Measurements from ENCODE around the gene CDH13. TPM values are rescaled to one million over a fixed set of nuclear protein-coding genes. Genes with fewer than 3 reads are reported as not detected.

The CDH13 gene
- polyA plus RNA-seq, 2 of the 4 experiments (the other 2 are of a cell fraction) = not detected

DNA sequence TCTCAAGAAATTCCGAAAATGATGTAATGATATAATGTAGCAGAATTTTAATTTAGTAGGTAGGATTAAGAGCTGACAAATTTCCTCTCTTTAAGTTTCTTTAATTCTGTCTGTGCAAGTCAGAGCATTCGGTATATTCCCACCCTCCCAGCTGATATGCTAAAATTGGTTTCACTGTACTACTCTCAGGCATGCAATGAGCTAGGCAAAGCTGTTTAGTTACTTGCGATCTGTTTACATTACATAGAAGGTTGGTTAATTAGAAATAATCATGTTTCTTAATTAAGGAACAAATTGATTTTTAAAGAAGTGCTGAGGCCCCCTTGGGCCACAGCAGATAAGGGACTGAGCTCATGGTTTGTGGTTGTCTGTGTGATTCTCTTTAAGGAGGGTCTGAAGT, 748.2 kb downstream of the CDH13 start:
- ChIA-PET CTCF (interaction anchor here (1.1 kb wide), 1 partner anchor 19 kb away, joined by 4 read pairs; no protein-coding TSS in a partner anchor), POLR2A (no interaction called here)
- TF ChIP-seq HOXB13 (CRISPR knock-in tag; IDR thresholded peaks at IDR 0.05; ENCODE audit: low read depth) (no peak), POLR2A (IDR thresholded peaks at IDR 0.05; ENCODE audit: low read length) (no peak), PHF8 (IDR thresholded peaks at IDR 0.05; ENCODE audit: borderline replicate concordance, low read depth) (no peak), JUN (IDR thresholded peaks at IDR 0.05) (no peak), ZSCAN20 (CRISPR knock-in tag; IDR thresholded peaks at IDR 0.05) (no peak), GATA3 (IDR thresholded peaks at IDR 0.05; ENCODE audit: borderline replicate concordance) (no peak), NPAS2 (CRISPR knock-in tag; IDR thresholded peaks at IDR 0.05; ENCODE audit: borderline replicate concordance) (no peak), ZFP36 (IDR thresholded peaks at IDR 0.05; ENCODE audit: borderline replicate concordance, partially characterized antibody) (no peak), CBX8 (IDR thresholded peaks at IDR 0.05) (no peak), CHD4 (IDR thresholded peaks at IDR 0.05; ENCODE audit: borderline replicate concordance) (no peak), HOXA7 (CRISPR knock-in tag; IDR thresholded peaks at IDR 0.05) (no peak), FOSB (CRISPR knock-in tag; IDR thresholded peaks at IDR 0.05) (no peak), FOXS1 (CRISPR knock-in tag; IDR thresholded peaks at IDR 0.05) (no peak), POLR2AphosphoS2 (conservative IDR thresholded peaks at IDR 0.05; ENCODE audit: low read length) (no peak), RCOR1 (IDR thresholded peaks at IDR 0.05; ENCODE audit: low read depth, low read length) (no peak), EP300 (IDR thresholded peaks at IDR 0.05) (no peak), KDM1A (IDR thresholded peaks at IDR 0.05; ENCODE audit: low read depth) (no peak)
- TF ChIP-seq, protein P1, sequence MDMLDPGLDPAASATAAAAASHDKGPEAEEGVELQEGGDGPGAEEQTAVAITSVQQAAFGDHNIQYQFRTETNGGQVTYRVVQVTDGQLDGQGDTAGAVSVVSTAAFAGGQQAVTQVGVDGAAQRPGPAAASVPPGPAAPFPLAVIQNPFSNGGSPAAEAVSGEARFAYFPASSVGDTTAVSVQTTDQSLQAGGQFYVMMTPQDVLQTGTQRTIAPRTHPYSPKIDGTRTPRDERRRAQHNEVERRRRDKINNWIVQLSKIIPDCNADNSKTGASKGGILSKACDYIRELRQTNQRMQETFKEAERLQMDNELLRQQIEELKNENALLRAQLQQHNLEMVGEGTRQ (IDR thresholded peaks at IDR 0.05) = no peak
- TF ChIP-seq, protein P2, sequence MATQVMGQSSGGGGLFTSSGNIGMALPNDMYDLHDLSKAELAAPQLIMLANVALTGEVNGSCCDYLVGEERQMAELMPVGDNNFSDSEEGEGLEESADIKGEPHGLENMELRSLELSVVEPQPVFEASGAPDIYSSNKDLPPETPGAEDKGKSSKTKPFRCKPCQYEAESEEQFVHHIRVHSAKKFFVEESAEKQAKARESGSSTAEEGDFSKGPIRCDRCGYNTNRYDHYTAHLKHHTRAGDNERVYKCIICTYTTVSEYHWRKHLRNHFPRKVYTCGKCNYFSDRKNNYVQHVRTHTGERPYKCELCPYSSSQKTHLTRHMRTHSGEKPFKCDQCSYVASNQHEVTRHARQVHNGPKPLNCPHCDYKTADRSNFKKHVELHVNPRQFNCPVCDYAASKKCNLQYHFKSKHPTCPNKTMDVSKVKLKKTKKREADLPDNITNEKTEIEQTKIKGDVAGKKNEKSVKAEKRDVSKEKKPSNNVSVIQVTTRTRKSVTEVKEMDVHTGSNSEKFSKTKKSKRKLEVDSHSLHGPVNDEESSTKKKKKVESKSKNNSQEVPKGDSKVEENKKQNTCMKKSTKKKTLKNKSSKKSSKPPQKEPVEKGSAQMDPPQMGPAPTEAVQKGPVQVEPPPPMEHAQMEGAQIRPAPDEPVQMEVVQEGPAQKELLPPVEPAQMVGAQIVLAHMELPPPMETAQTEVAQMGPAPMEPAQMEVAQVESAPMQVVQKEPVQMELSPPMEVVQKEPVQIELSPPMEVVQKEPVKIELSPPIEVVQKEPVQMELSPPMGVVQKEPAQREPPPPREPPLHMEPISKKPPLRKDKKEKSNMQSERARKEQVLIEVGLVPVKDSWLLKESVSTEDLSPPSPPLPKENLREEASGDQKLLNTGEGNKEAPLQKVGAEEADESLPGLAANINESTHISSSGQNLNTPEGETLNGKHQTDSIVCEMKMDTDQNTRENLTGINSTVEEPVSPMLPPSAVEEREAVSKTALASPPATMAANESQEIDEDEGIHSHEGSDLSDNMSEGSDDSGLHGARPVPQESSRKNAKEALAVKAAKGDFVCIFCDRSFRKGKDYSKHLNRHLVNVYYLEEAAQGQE (IDR thresholded peaks at IDR 0.05) = no peak
- TF ChIP-seq, protein P3, sequence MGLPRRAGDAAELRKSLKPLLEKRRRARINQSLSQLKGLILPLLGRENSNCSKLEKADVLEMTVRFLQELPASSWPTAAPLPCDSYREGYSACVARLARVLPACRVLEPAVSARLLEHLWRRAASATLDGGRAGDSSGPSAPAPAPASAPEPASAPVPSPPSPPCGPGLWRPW (IDR thresholded peaks at IDR 0.05) = no peak
- DNase-seq (ENCODE audit: low read depth in 1 of 2, low spot score in 1 of 2) (no peak), FAIRE-seq (no peak), ATAC-seq (no peak)
- Histone ChIP-seq H3K27ac (no peak overlapping the region), H3K4me3 (no peak overlapping the region), H3K9me3 (no peaks in the 10 kb centered on the region), H3K4me1 (no peaks in the 10 kb centered on the region), H3K4me2 (no peak overlapping the region)
- 9% methylated on average over 3 of the region's 3 CpGs for WGBS (ENCODE audit: missing lambda C conversion rate)

DNA sequence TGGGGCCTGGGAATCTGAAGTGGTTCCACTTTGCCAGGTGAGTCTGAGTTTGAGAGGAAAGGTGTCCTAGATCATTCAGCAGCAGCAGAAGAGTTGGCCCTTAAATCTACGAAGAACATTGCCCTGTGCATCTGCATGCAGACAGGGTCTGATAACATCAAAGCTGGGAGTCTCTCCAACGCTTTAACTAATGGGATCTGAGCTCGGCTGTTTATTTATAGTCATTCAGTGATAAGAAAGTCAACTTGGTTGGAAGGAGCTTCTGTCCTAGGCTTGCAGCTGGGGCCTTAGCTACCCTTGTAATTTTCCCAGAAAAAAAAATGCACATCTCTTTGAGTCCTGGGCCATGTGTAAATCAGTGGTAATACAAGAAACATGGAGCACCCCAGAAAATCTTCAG, 763.0 kb downstream of the CDH13 start:
- FAIRE-seq = no peak
- CTCF ChIA-PET = interaction anchor here (0.6 kb wide), 1 partner anchor 218 kb away, joined by 3 read pairs; no protein-coding TSS in a partner anchor
- Histone ChIP-seq H3K27ac (no peak overlapping the region), H3K4me1 (no peaks in the 10 kb centered on the region), H3K4me2 (no peak overlapping the region), H3K9me3 (no peaks in the 10 kb centered on the region), H3K4me3 (no peak overlapping the region)
- no peak for DNase-seq (ENCODE audit: low read depth in 1 of 2, low spot score in 1 of 2)
- WGBS (ENCODE audit: missing lambda C conversion rate) = 0% methylated on average over 3 of the region's 3 CpGs
- POLR2A ChIA-PET = no interaction called here
- no peak for ATAC-seq
- TF ChIP-seq EP300 (IDR thresholded peaks at IDR 0.05) (no peak), RAD21 (conservative IDR thresholded peaks at IDR 0.05 in 1 of 2, IDR thresholded peaks at IDR 0.05 in 1 of 2) (no peak), HOXB13 (CRISPR knock-in tag; IDR thresholded peaks at IDR 0.05; ENCODE audit: low read depth) (no peak), ZNF302 (CRISPR knock-in tag; IDR thresholded peaks at IDR 0.05) (no peak), KDM1A (IDR thresholded peaks at IDR 0.05; ENCODE audit: low read depth) (no peak), MAZ (IDR thresholded peaks at IDR 0.05; ENCODE audit: borderline replicate concordance, low read depth, low read length) (no peak), SMC3 (IDR thresholded peaks at IDR 0.05) (no peak), CHD2 (IDR thresholded peaks at IDR 0.05; ENCODE audit: low read length, partially characterized antibody) (no peak), FOSB (CRISPR knock-in tag; IDR thresholded peaks at IDR 0.05) (no peak)
- TF ChIP-seq, protein P1 (IDR thresholded peaks at IDR 0.05) = no peak
- TF ChIP-seq, protein P4, sequence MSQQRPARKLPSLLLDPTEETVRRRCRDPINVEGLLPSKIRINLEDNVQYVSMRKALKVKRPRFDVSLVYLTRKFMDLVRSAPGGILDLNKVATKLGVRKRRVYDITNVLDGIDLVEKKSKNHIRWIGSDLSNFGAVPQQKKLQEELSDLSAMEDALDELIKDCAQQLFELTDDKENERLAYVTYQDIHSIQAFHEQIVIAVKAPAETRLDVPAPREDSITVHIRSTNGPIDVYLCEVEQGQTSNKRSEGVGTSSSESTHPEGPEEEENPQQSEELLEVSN (IDR thresholded peaks at IDR 0.05; ENCODE audit: borderline replicate concordance, low read depth) = no peak
- TF ChIP-seq, protein P5, sequence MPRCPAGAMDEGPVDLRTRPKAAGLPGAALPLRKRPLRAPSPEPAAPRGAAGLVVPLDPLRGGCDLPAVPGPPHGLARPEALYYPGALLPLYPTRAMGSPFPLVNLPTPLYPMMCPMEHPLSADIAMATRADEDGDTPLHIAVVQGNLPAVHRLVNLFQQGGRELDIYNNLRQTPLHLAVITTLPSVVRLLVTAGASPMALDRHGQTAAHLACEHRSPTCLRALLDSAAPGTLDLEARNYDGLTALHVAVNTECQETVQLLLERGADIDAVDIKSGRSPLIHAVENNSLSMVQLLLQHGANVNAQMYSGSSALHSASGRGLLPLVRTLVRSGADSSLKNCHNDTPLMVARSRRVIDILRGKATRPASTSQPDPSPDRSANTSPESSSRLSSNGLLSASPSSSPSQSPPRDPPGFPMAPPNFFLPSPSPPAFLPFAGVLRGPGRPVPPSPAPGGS (IDR thresholded peaks at IDR 0.05) = no peak
- TF ChIP-seq, protein P6, sequence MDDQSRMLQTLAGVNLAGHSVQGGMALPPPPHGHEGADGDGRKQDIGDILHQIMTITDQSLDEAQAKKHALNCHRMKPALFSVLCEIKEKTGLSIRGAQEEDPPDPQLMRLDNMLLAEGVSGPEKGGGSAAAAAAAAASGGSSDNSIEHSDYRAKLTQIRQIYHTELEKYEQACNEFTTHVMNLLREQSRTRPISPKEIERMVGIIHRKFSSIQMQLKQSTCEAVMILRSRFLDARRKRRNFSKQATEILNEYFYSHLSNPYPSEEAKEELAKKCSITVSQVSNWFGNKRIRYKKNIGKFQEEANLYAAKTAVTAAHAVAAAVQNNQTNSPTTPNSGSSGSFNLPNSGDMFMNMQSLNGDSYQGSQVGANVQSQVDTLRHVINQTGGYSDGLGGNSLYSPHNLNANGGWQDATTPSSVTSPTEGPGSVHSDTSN (IDR thresholded peaks at IDR 0.05) = no peak
- TF ChIP-seq, protein P7, sequence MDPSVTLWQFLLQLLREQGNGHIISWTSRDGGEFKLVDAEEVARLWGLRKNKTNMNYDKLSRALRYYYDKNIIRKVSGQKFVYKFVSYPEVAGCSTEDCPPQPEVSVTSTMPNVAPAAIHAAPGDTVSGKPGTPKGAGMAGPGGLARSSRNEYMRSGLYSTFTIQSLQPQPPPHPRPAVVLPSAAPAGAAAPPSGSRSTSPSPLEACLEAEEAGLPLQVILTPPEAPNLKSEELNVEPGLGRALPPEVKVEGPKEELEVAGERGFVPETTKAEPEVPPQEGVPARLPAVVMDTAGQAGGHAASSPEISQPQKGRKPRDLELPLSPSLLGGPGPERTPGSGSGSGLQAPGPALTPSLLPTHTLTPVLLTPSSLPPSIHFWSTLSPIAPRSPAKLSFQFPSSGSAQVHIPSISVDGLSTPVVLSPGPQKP (IDR thresholded peaks at IDR 0.05; ENCODE audit: low read depth, low read length) = no peak
